ENCODE measurements around the gene CDKN2B-AS1. TPM values are rescaled to one million over a fixed set of nuclear protein-coding genes. Genes with fewer than 3 reads are reported as not detected.

The CDKN2B-AS1 gene
- polyA plus RNA-seq, 1 donor from 2014 or later = not detected

GRCh38 chr9:22049411-22049810 lies 54.8 kb downstream of the CDKN2B-AS1 start:
- H3K79me2 ChIP-seq (replicated peaks; ENCODE audit: insufficient read depth, low read length) = no peaks in the 10 kb centered on the region
- H3K4me3 ChIP-seq (ENCODE audit: low read length) = no peak overlapping the region
- no peak overlapping the region for H3K4me2 ChIP-seq (ENCODE audit: low read length)
- H2AFZ ChIP-seq (ENCODE audit: low read depth, low read length) = no peak overlapping the region
- H3K27me3 ChIP-seq (ENCODE audit: insufficient read depth, low read depth, low read length) = no peaks in the 10 kb centered on the region
- no peaks in the 10 kb centered on the region for H3F3A ChIP-seq (ENCODE audit: insufficient read depth, low read length, poor library complexity, severe bottlenecking)
- no peaks in the 10 kb centered on the region for H3K9me2 ChIP-seq (ENCODE audit: insufficient read depth, low read length)
- no peak overlapping the region for H3K9ac ChIP-seq (ENCODE audit: low read length)
- no peaks in the 10 kb centered on the region for H3K36me3 ChIP-seq (ENCODE audit: insufficient read depth, low read length)
- no peaks in the 10 kb centered on the region for H3K9me3 ChIP-seq (ENCODE audit: low read length)
- no peaks in the 10 kb centered on the region for H4K20me1 ChIP-seq (ENCODE audit: insufficient read depth)
- TF ChIP-seq EZH2 (IDR thresholded peaks at IDR 0.05; ENCODE audit: borderline replicate concordance, insufficient read depth, low read length, poor library complexity, severe bottlenecking) = no peak
- TF ChIP-seq SMC3 (conservative IDR thresholded peaks at IDR 0.05; ENCODE audit: poor library complexity) = no peak
- no peak for TF ChIP-seq REST (IDR thresholded peaks at IDR 0.05; ENCODE audit: borderline replicate concordance)
- no peak for TF ChIP-seq TAF1 (IDR thresholded peaks at IDR 0.05; ENCODE audit: low read depth)
- TF ChIP-seq RAD21 (conservative IDR thresholded peaks at IDR 0.05) = no peak
- TF ChIP-seq CTCF (IDR thresholded peaks at IDR 0.05; ENCODE audit: poor library complexity, severe bottlenecking) = no peak
- TF ChIP-seq EP300 (conservative IDR thresholded peaks at IDR 0.05; ENCODE audit: poor library complexity, severe bottlenecking) = no peak
- no peak for TF ChIP-seq POLR2AphosphoS5 (IDR thresholded peaks at IDR 0.05)
- no peak for TF ChIP-seq MXI1 (conservative IDR thresholded peaks at IDR 0.05; ENCODE audit: poor library complexity, severe bottlenecking)
- H3K27ac ChIP-seq (ENCODE audit: low read length) = no peak overlapping the region

GRCh38 chr9:22050924-22051323 lies 56.3 kb downstream of the CDKN2B-AS1 start:
- H3K4me3 ChIP-seq (ENCODE audit: low read length) = no peak overlapping the region

More at GRCh38 chr9:22050924-22051323, 56.3 kb downstream of the CDKN2B-AS1 start:
- H3K9ac ChIP-seq (ENCODE audit: low read length) = no peak overlapping the region
- no peak overlapping the region for H3K27ac ChIP-seq (ENCODE audit: low read length)
- no peaks in the 10 kb centered on the region for H4K20me1 ChIP-seq (ENCODE audit: insufficient read depth)
- TF ChIP-seq MXI1 (conservative IDR thresholded peaks at IDR 0.05; ENCODE audit: poor library complexity, severe bottlenecking) (no peak), CTCF (IDR thresholded peaks at IDR 0.05; ENCODE audit: poor library complexity, severe bottlenecking) (no peak), RAD21 (conservative IDR thresholded peaks at IDR 0.05) (no peak), EP300 (conservative IDR thresholded peaks at IDR 0.05; ENCODE audit: poor library complexity, severe bottlenecking) (no peak), POLR2AphosphoS5 (IDR thresholded peaks at IDR 0.05) (no peak), SMC3 (conservative IDR thresholded peaks at IDR 0.05; ENCODE audit: poor library complexity) (no peak), REST (IDR thresholded peaks at IDR 0.05; ENCODE audit: borderline replicate concordance) (no peak), TAF1 (IDR thresholded peaks at IDR 0.05; ENCODE audit: low read depth) (no peak), EZH2 (IDR thresholded peaks at IDR 0.05; ENCODE audit: borderline replicate concordance, insufficient read depth, low read length, poor library complexity, severe bottlenecking) (no peak)
- H3K4me2 ChIP-seq (ENCODE audit: low read length) = no peak overlapping the region
- no peak overlapping the region for H2AFZ ChIP-seq (ENCODE audit: low read depth, low read length)
- no peaks in the 10 kb centered on the region for H3K9me3 ChIP-seq (ENCODE audit: low read length)
- H3F3A ChIP-seq (ENCODE audit: insufficient read depth, low read length, poor library complexity, severe bottlenecking) = no peaks in the 10 kb centered on the region
- no peaks in the 10 kb centered on the region for H3K79me2 ChIP-seq (replicated peaks; ENCODE audit: insufficient read depth, low read length)
- H3K27me3 ChIP-seq (ENCODE audit: insufficient read depth, low read depth, low read length) = no peaks in the 10 kb centered on the region
- no peaks in the 10 kb centered on the region for H3K9me2 ChIP-seq (ENCODE audit: insufficient read depth, low read length)
- H3K36me3 ChIP-seq (ENCODE audit: insufficient read depth, low read length) = no peaks in the 10 kb centered on the region

Measured in neural cell (in vitro differentiated cells).